T-cell (primary cell): ENCODE results near the gene ASS1. TPM values are rescaled to one million over a fixed set of nuclear protein-coding genes. Genes with fewer than 3 reads are reported as not detected.

Experiments used
- ATAC-seq, 4 experiments: fragments of 200-7000 bp in 3 of 4; fragments of 150-1000 bp in 1 of 4; cut with Tn5 transposase; replicated peaks in 1 of 4; 1 replicate in 3 of 4; 2 replicates in 1 of 4; pipeline ENCODE4 v1.10.0; 2021; ENCODE audit warnings: moderate library complexity in 3 of 4, mild to moderate bottlenecking in 2 of 4, moderate number of reproducible peaks in 1 of 4
- CTCF ChIA-PET, 2 donors: fragments of 300-600 bp; sonication (Branson Sonifier 250); formaldehyde crosslinking; loops; one replicate each; lab custom pipeline; 2022; ENCODE audit warnings: antibody characterized with exemption in 2 of 2; lab: Charles Lee
- POLR2A ChIA-PET, 2 donors: fragments of 300-600 bp; sonication (Branson Sonifier 250); formaldehyde crosslinking; loops; one replicate each; lab custom pipeline; 2022; ENCODE audit warnings: antibody characterized with exemption in 2 of 2; lab: Charles Lee
- DNase-seq, 35 experiments: peaks; one replicate each; pipeline versions ENCODE4 v3.0.0 to v3.0.0-alpha.2; 2013 to 2023
- H3K27ac ChIP-seq: one replicate; pipeline ENCODE4 v1.5.1; 2013; ENCODE audit warnings: low read length
- H3K27me3 ChIP-seq, 2 experiments: replicated peaks in 1 of 2; 1 replicate in 1 of 2; 2 replicates in 1 of 2; pipeline versions ENCODE4 v1.6.1 to v1.7.0; 2013; ENCODE audit warnings: low read length in 1 of 2, mixed read lengths in 1 of 2; ENCODE audit not compliant: control insufficient read depth in 2 of 2, insufficient read depth in 2 of 2; ENCODE audit errors: extremely low read depth in 1 of 2
- H3K36me3 ChIP-seq, 2 donors: 1 replicate in 1 of 2; 2 replicates in 1 of 2; pipeline versions ENCODE4 v1.6.1 to v1.7.0; 2013; ENCODE audit warnings: low read length in 1 of 2; ENCODE audit not compliant: control insufficient read depth in 2 of 2, insufficient read depth in 1 of 2; ENCODE audit errors: extremely low read depth in 1 of 2
- H3K4me1 ChIP-seq, 2 experiments: 1 replicate in 1 of 2; 2 replicates in 1 of 2; pipeline versions ENCODE4 v1.6.1 to v1.7.0; 2013; ENCODE audit warnings: low read length in 2 of 2, mixed read lengths in 1 of 2; ENCODE audit not compliant: insufficient read depth in 2 of 2, control insufficient read depth in 1 of 2; ENCODE audit errors: extremely low read depth in 1 of 2
- H3K4me3 ChIP-seq, 2 donors: 1 replicate in 1 of 2; 2 replicates in 1 of 2; pipeline versions ENCODE4 v1.5.1 to v1.7.0; 2013; ENCODE audit warnings: mild to moderate bottlenecking in 2 of 2, low read length in 1 of 2, moderate library complexity in 1 of 2; ENCODE audit not compliant: control insufficient read depth in 1 of 2; ENCODE audit errors: extremely low read depth in 1 of 2
- H3K9me3 ChIP-seq: 2 replicates; pipeline ENCODE4 v1.7.0; 2013
- H3K27ac Mint-ChIP-seq, 2 donors: one replicate each; pipeline ENCODE4 v1.8.0; 2020 to 2021; ENCODE audit warnings: mild to moderate bottlenecking in 2 of 2, mixed read lengths in 2 of 2
- H3K27me3 Mint-ChIP-seq, 2 donors: one replicate each; pipeline ENCODE4 v1.8.0; 2021 to 2022; ENCODE audit warnings: mixed read lengths in 2 of 2
- H3K36me3 Mint-ChIP-seq: one replicate; pipeline ENCODE4 v1.8.0; 2021; ENCODE audit warnings: mixed read lengths
- H3K4me1 Mint-ChIP-seq, 3 donors: one replicate each; pipeline ENCODE4 v1.8.0; 2020 to 2022; ENCODE audit warnings: mixed read lengths in 3 of 3, mild to moderate bottlenecking in 1 of 3
- H3K4me3 Mint-ChIP-seq, 3 donors: one replicate each; pipeline ENCODE4 v1.8.0; 2020 to 2022; ENCODE audit warnings: mild to moderate bottlenecking in 3 of 3, mixed read lengths in 3 of 3, moderate library complexity in 3 of 3
- H3K9me3 Mint-ChIP-seq, 3 donors: one replicate each; pipeline ENCODE4 v1.8.0; 2020 to 2022; ENCODE audit warnings: mixed read lengths in 3 of 3
- WGBS: methylation state at CpG from one replicate; pipeline ENCODE4 v1.1.5; 2013; ENCODE audit warnings: missing lambda C conversion rate; ENCODE audit not compliant: insufficient coverage; 5-methylcytosine and 5-hydroxymethylcytosine counted together
- total RNA-seq, 35 experiments: library from RNA in 6 of 35; stranded (reverse) in 6 of 35; fragments of 120-200 nt in 1 of 35; gene quantifications; one replicate each; pipeline versions ENCODE4 v1.2.1 to v1.2.4 and lab custom pipeline; 2013 to 2026

The ASS1 gene
- total RNA-seq, 5 donors from 2014 or later (not counting 1 experiment from before 2014, with no cell fraction given) = 0.92 to 2.1 (median 1.2) TPM; not detected in 2

DNA sequence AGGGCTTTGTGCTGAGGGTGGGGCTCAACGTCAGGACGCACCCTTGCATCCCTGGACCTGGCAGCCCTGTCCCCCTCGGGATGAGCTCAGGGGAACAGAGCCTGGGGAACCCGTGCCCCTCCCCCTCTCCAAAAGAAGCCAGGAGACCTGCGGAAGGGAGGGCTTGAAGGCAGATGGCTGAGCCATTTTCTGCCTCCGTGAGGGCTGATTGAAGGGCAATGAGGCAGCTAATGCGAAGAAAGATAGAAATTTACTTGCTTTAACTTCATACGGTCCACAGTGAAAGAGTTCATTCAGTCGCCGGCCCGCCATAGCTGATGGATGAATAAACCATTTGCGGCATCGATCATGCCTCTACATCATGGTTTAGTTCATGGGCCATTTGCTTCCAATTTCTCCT, 28.8 kb downstream of the ASS1 start:
- DNase-seq (no peak), ATAC-seq (no peak)
- POLR2A ChIA-PET = no interaction called here
- no peaks in the 10 kb centered on the region for H3K4me1 ChIP-seq
- H3K36me3 ChIP-seq = no peaks in the 10 kb centered on the region
- no peak overlapping the region for H3K4me3 ChIP-seq
- H3K27ac ChIP-seq = no peak overlapping the region
- H3K36me3 Mint-ChIP-seq = no peaks in the 10 kb centered on the region
- H3K9me3 Mint-ChIP-seq = no peaks in the 10 kb centered on the region
- H3K27me3 ChIP-seq = peaks cover 7 to 74% of the 10 kb centered on the region in 2 experiments
- WGBS = 55% methylated on average over 12 of the region's 13 CpGs
- H3K27me3 Mint-ChIP-seq = peaks cover 18 to 52% of the 10 kb centered on the region in 2 donors
- no peaks in the 10 kb centered on the region for H3K9me3 ChIP-seq
- H3K4me1 Mint-ChIP-seq = peaks cover 0 to 2% (median 0%) of the 10 kb centered on the region in 3 donors
- H3K27ac Mint-ChIP-seq = no peak overlapping the region
- H3K4me3 Mint-ChIP-seq = no peak overlapping the region
- CTCF ChIA-PET = no interaction called here

DNA sequence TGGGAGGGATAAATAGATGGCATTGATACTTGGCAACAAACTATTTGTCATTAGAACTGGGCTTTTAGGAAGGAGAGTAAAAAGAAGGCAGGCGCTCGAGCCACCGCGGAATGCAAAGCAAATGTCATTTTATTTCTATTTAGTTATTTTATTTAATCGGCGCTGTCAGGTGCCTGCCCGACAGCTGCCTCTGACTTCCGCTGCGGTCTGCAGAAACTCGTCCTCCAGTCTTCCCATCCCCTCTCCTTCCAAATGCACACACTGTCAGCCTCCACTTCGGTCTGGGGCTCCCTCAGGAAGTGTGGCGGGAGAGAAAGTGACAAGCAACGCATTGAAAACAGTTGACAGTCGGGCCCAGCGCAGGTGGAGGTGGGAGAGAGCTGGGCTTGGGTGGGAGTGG, 29.3 kb downstream of the ASS1 start:
- Histone ChIP-seq H3K36me3 (no peaks in the 10 kb centered on the region), H3K27me3 (peaks cover 4 to 72% of the 10 kb centered on the region in 2 experiments), H3K4me1 (no peaks in the 10 kb centered on the region), H3K4me3 (no peak overlapping the region), H3K9me3 (no peaks in the 10 kb centered on the region), H3K27ac (no peak overlapping the region)
- H3K27me3 Mint-ChIP-seq = peaks cover 15 to 47% of the 10 kb centered on the region in 2 donors
- POLR2A ChIA-PET = no interaction called here
- DNase-seq (no peak), ATAC-seq (no peak)
- no peaks in the 10 kb centered on the region for H3K9me3 Mint-ChIP-seq
- H3K4me1 Mint-ChIP-seq = peaks cover 0 to 2% (median 0%) of the 10 kb centered on the region in 3 donors
- WGBS = 68% methylated on average over 4 of the region's 15 CpGs
- H3K4me3 Mint-ChIP-seq = no peak overlapping the region
- CTCF ChIA-PET = no interaction called here
- H3K27ac Mint-ChIP-seq = no peak overlapping the region
- no peaks in the 10 kb centered on the region for H3K36me3 Mint-ChIP-seq

DNA sequence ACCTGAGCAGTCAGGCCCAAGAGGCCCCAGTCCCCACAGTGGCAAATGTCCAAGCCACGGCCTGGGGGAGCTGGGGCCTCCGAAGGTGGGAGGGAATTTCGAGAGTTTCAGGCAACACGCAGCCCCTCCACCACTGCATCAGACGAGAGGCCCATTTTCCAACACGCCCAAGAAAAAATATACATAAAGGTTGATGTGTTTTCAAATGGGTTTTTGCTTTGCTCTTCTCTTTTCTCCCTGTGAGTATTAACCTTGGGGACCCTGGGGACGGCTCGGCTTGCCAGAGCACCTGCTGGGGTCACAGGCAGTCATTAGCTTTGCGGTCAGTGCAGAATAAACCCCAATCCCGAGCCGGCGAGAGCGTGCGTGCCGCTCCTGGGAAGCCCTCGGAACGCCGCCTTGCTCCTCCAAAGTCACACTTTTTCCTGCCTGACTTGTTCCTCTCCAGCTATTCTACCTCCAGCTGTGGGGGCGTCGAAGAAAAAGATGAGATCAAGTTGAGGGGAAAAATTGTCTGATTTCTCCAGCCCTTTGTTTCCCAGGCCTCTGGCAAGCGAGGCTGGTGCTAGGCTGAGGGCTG, 31.5 kb downstream of the ASS1 start:
- H3K27me3 ChIP-seq = peaks cover 4 to 60% of the 10 kb centered on the region in 2 experiments
- 90% methylated on average over 3 of the region's 21 CpGs for WGBS
- Mint-ChIP-seq H3K27me3 (peaks cover 8 to 36% of the 10 kb centered on the region in 2 donors), H3K36me3 (no peaks in the 10 kb centered on the region), H3K4me1 (peaks cover 0 to 2% (median 0%) of the 10 kb centered on the region in 3 donors), H3K4me3 (no peak overlapping the region), H3K9me3 (no peaks in the 10 kb centered on the region), H3K27ac (no peak overlapping the region)
- H3K9me3 ChIP-seq = no peaks in the 10 kb centered on the region
- no peaks in the 10 kb centered on the region for H3K4me1 ChIP-seq
- DNase-seq (no peak), ATAC-seq (no peak)
- H3K4me3 ChIP-seq = no peak overlapping the region
- ChIA-PET CTCF (no interaction called here), POLR2A (no interaction called here)
- no peak overlapping the region for H3K27ac ChIP-seq
- H3K36me3 ChIP-seq = no peaks in the 10 kb centered on the region

DNA sequence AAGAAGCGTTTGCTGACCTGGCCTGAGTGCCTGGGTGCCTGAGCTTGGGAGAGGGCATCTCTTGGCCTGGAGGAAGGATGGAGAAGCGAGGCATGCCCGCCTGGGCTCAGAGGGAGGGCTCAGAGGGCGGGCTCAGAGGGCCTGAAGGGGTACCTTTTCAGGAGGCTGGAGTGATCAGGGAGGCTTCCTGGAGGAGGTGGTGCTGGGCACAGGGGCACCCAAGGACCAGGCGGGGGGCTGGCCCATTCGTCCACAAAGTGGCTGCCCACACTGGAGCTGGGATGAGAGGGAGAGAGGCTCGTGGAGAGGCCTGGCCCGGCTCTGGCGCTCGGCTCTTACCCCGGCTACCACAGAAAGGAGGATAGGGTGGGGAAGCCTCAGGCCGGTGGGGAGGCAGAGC, 32.8 kb downstream of the ASS1 start:
- 73% methylated on average over 7 of the region's 12 CpGs for WGBS
- H3K4me3 Mint-ChIP-seq = no peak overlapping the region
- Histone ChIP-seq H3K4me1 (no peaks in the 10 kb centered on the region), H3K9me3 (no peaks in the 10 kb centered on the region), H3K4me3 (no peak overlapping the region), H3K27me3 (peaks cover 4 to 56% of the 10 kb centered on the region in 2 experiments), H3K27ac (no peak overlapping the region), H3K36me3 (no peaks in the 10 kb centered on the region)
- no peaks in the 10 kb centered on the region for H3K36me3 Mint-ChIP-seq
- ATAC-seq (no peak), DNase-seq (no peak)
- peaks cover 0 to 32% of the 10 kb centered on the region in 2 donors for H3K27me3 Mint-ChIP-seq
- no peaks in the 10 kb centered on the region for H3K9me3 Mint-ChIP-seq
- POLR2A ChIA-PET = no interaction called here
- peaks cover 0 to 2% (median 0%) of the 10 kb centered on the region in 3 donors for H3K4me1 Mint-ChIP-seq
- no peak overlapping the region for H3K27ac Mint-ChIP-seq
- CTCF ChIA-PET = no interaction called here

DNA sequence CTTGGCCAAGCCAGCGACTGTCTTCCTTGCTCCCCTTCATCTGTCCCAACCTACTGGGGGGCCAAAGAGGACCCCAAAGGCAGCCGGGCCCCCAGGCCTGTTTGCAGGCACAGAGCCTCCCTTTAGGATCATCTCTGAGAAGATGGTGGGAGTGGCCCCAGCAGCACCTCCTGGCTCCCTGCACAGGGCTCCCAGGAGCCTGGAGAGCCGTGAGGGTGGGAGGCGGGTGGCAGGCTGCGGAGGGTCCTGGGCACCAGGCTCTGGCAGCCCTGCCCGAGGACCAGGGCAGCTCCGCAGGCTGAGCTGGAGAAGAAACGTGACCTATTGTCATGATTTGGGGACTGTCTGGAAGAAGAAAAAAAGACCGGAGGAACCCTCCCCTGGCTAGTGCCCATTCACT, 33.4 kb downstream of the ASS1 start:
- Mint-ChIP-seq H3K4me1 (peaks cover 0 to 2% (median 0%) of the 10 kb centered on the region in 3 donors), H3K36me3 (no peaks in the 10 kb centered on the region), H3K9me3 (no peaks in the 10 kb centered on the region), H3K4me3 (no peak overlapping the region), H3K27ac (no peak overlapping the region), H3K27me3 (peaks cover 5 to 32% of the 10 kb centered on the region in 2 donors)
- 84% methylated on average over 4 of the region's 9 CpGs for WGBS
- ATAC-seq = no peak
- Histone ChIP-seq H3K4me3 (no peak overlapping the region), H3K4me1 (no peaks in the 10 kb centered on the region), H3K9me3 (no peaks in the 10 kb centered on the region), H3K36me3 (no peaks in the 10 kb centered on the region), H3K27me3 (peaks cover 4 to 53% of the 10 kb centered on the region in 2 experiments), H3K27ac (no peak overlapping the region)
- POLR2A ChIA-PET = no interaction called here
- CTCF ChIA-PET = no interaction called here
- no peak for DNase-seq

DNA sequence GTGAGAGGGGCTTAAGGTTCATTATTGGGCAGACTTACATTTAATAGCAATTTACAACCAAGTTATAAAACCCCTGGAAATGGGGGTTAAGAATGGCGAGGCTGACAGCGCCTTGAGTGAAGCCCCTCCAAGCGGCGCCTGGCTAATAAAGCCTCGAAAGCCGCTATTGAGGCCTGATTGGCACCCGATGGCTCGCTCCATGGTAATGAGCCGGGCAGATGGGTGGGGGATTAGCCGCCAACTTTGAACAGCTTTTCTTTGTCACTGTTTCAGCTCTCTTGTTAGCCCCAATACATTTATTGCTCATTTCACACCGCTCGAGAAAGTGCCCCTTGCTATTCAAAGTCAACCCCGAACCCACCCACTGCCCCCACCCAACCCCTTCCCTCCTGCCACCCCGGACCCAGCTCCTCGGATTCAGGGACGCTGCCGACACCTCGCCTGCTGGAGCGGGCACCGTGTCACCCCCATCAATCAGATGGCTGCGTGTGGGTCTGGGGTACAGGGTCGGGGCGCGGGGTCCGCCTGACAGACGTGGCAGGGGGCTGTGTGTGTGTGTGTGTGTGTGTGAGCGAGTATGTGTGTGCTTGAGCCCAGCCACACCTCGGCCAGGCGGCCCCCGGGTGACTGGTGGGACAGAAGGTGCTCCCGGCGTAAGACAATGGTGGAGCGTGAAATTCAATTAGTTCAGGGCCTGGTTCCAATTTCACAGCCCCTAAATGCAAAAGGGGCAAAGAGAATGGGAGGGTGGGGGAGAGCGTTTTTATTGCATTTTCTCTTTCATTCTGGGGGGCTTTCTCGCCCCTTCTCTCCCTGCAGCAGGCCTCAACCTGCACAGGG, 34.2 kb downstream of the ASS1 start:
- peaks cover 0 to 2% (median 0%) of the 10 kb centered on the region in 3 donors for H3K4me1 Mint-ChIP-seq

More for the DNA sequence above, 34.2 kb downstream of the ASS1 start:
- no peak overlapping the region for H3K27ac Mint-ChIP-seq
- Histone ChIP-seq H3K27ac (no peak overlapping the region), H3K9me3 (no peaks in the 10 kb centered on the region), H3K4me1 (no peaks in the 10 kb centered on the region), H3K36me3 (no peaks in the 10 kb centered on the region), H3K27me3 (peaks cover 0 to 56% of the 10 kb centered on the region in 2 experiments), H3K4me3 (no peak overlapping the region)
- no peaks in the 10 kb centered on the region for H3K9me3 Mint-ChIP-seq
- ChIA-PET CTCF (no interaction called here), POLR2A (no interaction called here)
- H3K27me3 Mint-ChIP-seq = peaks cover 13 to 34% of the 10 kb centered on the region in 2 donors
- WGBS = 85% methylated on average over 22 of the region's 35 CpGs
- no peak overlapping the region for H3K4me3 Mint-ChIP-seq
- DNase-seq (no peak), ATAC-seq (no peak)
- no peaks in the 10 kb centered on the region for H3K36me3 Mint-ChIP-seq
